Peyer's patch (tissue), 4 donors: ENCODE data around the gene PARP11. TPM values are rescaled to one million over a fixed set of nuclear protein-coding genes. Genes with fewer than 3 reads are reported as not detected.

ENCODE experiments used
- DNase-seq, 3 donors: peaks; one replicate each; pipeline ENCODE4 v3.0.0-alpha.2; 2017 to 2019
- H3K27ac ChIP-seq, 4 donors: fragments of 200-600 bp; sonication (generic); one replicate each; pipeline ENCODE4 v1.5.1; 2016 to 2019
- H3K27me3 ChIP-seq, 2 donors: fragments of 200-600 bp; sonication (generic); one replicate each; pipeline ENCODE4 v1.5.1; 2019
- H3K36me3 ChIP-seq, 3 donors: fragments of 200-600 bp; sonication (generic); one replicate each; pipeline ENCODE4 v1.5.1; 2016 to 2019
- H3K4me1 ChIP-seq, 4 donors: fragments of 200-600 bp; sonication (generic); one replicate each; pipeline ENCODE4 v1.5.1; 2016 to 2019
- H3K4me3 ChIP-seq, 4 donors: fragments of 200-600 bp; sonication (generic); 1 replicate in 3 of 4; 2 replicates in 1 of 4; pipeline ENCODE4 v1.5.1; 2016 to 2019; ENCODE audit warnings: mild to moderate bottlenecking in 1 of 4
- H3K9me3 ChIP-seq, 4 donors: fragments of 200-600 bp; sonication (generic); one replicate each; pipeline ENCODE4 v1.5.1; 2016 to 2019; ENCODE audit warnings: mild to moderate bottlenecking in 1 of 4
- CTCF ChIP-seq, 6 experiments: fragments of 450-650 bp in 4 of 6; fragments of 200-600 bp in 2 of 6; sonication (generic) in 1 of 6; IDR thresholded peaks; one replicate each; pipeline ENCODE4 v1.5.1; 2017 to 2019; ENCODE audit warnings: antibody characterized with exemption in 6 of 6, mild to moderate bottlenecking in 3 of 6, moderate library complexity in 1 of 6
- POLR2A ChIP-seq, 2 donors: fragments of 450-650 bp; IDR thresholded peaks; one replicate each; pipeline ENCODE4 v1.5.1; 2017; ENCODE audit warnings: antibody characterized with exemption in 2 of 2, mild to moderate bottlenecking in 2 of 2, moderate library complexity in 2 of 2
- total RNA-seq, 4 donors: library from RNA; depleted of rRNA; stranded (reverse); fragments of >200 nt; gene quantifications; one replicate each; pipeline ENCODE4 v1.1.0, GENCODE V29; 2016

PARP11 gene
- total RNA-seq, 4 donors from 2014 or later = 5.1 to 28.1 (median 6.9) TPM

GRCh38 chr12:3901116-3901515, 27.9 kb upstream of the PARP11 start:
- no peak for DNase-seq
- TF ChIP-seq POLR2A (IDR thresholded peaks at IDR 0.05) (no peak), CTCF (IDR thresholded peaks at IDR 0.05) (no peak)
- Histone ChIP-seq H3K27ac (no peak overlapping the region), H3K4me1 (no peaks in the 10 kb centered on the region), H3K4me3 (no peak overlapping the region), H3K9me3 (no peaks in the 10 kb centered on the region), H3K27me3 (no peaks in the 10 kb centered on the region), H3K36me3 (no peaks in the 10 kb centered on the region)

GRCh38 chr12:3898756-3899155, 25.6 kb upstream of the PARP11 start:
- Histone ChIP-seq H3K27me3 (no peaks in the 10 kb centered on the region), H3K4me3 (no peak overlapping the region), H3K4me1 (no peaks in the 10 kb centered on the region), H3K36me3 (no peaks in the 10 kb centered on the region), H3K9me3 (no peaks in the 10 kb centered on the region), H3K27ac (peak overlapping the region in 1 of 4 donors; percentile 18)
- DNase-seq = no peak
- no peak for TF ChIP-seq POLR2A (IDR thresholded peaks at IDR 0.05)
- no peak for TF ChIP-seq CTCF (IDR thresholded peaks at IDR 0.05)

GRCh38 chr12:3897371-3897971, 24.3 kb upstream of the PARP11 start:
- Histone ChIP-seq H3K4me3 (no peak overlapping the region), H3K27ac (peak overlapping the region; percentile 58 to 67 (median 62))
- no peak for DNase-seq

GRCh38 chr12:3896801-3897351, 23.7 kb upstream of the PARP11 start:
- Histone ChIP-seq H3K36me3 (no peaks in the 10 kb centered on the region), H3K4me3 (no peak overlapping the region), H3K4me1 (no peaks in the 10 kb centered on the region), H3K27ac (peak overlapping the region; percentile 58 to 67 (median 62)), H3K27me3 (no peaks in the 10 kb centered on the region), H3K9me3 (no peaks in the 10 kb centered on the region)
- no peak for DNase-seq
- TF ChIP-seq CTCF (IDR thresholded peaks at IDR 0.05) (no peak), POLR2A (IDR thresholded peaks at IDR 0.05) (no peak)

More at GRCh38 chr12:3897371-3897971, 24.3 kb upstream of the PARP11 start:
- no peaks in the 10 kb centered on the region for H3K27me3 ChIP-seq
- H3K4me1 ChIP-seq = no peaks in the 10 kb centered on the region
- TF ChIP-seq POLR2A (IDR thresholded peaks at IDR 0.05) (no peak), CTCF (IDR thresholded peaks at IDR 0.05) (no peak)
- no peaks in the 10 kb centered on the region for H3K36me3 ChIP-seq
- H3K9me3 ChIP-seq = no peaks in the 10 kb centered on the region

- no peaks in the 10 kb centered on the region for H3K4me1 ChIP-seq
- no peaks in the 10 kb centered on the region for H3K27me3 ChIP-seq
- H3K9me3 ChIP-seq = no peaks in the 10 kb centered on the region
- peak overlapping the region in 3 of 4 donors; percentile 58 to 64 (median 59) for H3K27ac ChIP-seq
- no peaks in the 10 kb centered on the region for H3K36me3 ChIP-seq
- TF ChIP-seq CTCF (IDR thresholded peaks at IDR 0.05) (no peak), POLR2A (IDR thresholded peaks at IDR 0.05) (no peak)
- DNase-seq = no peak
- no peak overlapping the region for H3K4me3 ChIP-seq
Measured at GRCh38 chr12:3896356-3896755, 23.2 kb upstream of the PARP11 start.
